Upper lobe of left lung (tissue), 4 donors: ENCODE data around the gene PIBF1.

Source experiments
- EP300 ChIP-seq, 4 donors: sonication (generic); formaldehyde crosslinking; IDR thresholded peaks; one replicate each; pipeline ENCODE4 v1.5.1; 2017; ENCODE audit warnings: antibody characterized with exemption in 4 of 4, control low read depth in 2 of 4
- TF ChIP-seq, protein P1 (sequence below), 6 experiments: fragments of 450-650 bp in 4 of 6; fragments of 200-600 bp in 2 of 6; sonication (generic) in 2 of 6; IDR thresholded peaks; one replicate each; pipeline ENCODE4 v1.5.1; 2016 to 2019; ENCODE audit warnings: antibody characterized with exemption in 6 of 6

- TF ChIP-seq, protein P1, sequence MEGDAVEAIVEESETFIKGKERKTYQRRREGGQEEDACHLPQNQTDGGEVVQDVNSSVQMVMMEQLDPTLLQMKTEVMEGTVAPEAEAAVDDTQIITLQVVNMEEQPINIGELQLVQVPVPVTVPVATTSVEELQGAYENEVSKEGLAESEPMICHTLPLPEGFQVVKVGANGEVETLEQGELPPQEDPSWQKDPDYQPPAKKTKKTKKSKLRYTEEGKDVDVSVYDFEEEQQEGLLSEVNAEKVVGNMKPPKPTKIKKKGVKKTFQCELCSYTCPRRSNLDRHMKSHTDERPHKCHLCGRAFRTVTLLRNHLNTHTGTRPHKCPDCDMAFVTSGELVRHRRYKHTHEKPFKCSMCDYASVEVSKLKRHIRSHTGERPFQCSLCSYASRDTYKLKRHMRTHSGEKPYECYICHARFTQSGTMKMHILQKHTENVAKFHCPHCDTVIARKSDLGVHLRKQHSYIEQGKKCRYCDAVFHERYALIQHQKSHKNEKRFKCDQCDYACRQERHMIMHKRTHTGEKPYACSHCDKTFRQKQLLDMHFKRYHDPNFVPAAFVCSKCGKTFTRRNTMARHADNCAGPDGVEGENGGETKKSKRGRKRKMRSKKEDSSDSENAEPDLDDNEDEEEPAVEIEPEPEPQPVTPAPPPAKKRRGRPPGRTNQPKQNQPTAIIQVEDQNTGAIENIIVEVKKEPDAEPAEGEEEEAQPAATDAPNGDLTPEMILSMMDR (IDR thresholded peaks at IDR 0.05) = no peak
- TF ChIP-seq EP300 (IDR thresholded peaks at IDR 0.05) = no peak
Measured at GRCh38 chr13:72788831-72789230, 6.9 kb downstream of the PIBF1 start.
